ENCODE measurements around the gene PLXDC2.

Gene PLXDC2

DNA sequence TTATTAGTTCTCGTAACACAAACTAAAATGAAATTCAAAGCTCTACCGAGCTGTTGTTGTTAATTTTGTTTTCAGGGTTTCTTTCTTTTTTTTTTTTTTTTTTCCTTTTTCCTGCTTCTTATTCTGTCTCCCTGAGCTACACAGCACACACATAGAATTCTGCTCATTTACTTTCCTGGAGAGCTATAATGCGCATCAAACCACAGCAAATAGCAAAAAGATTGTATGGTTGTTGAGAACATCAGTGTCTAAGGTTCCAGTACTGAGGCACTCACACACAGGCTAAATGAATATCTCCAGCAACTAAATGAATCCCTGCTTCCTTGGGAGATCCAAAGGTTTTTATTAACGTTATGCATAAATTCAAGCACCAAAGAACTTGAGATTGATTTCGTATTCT lies 418.3 kb downstream of the PLXDC2 start:
- Mint-ChIP-seq H3K27ac (no peak overlapping the region), H3K27me3 (ENCODE audit: low read depth) (no peaks in the 10 kb centered on the region)

DNA sequence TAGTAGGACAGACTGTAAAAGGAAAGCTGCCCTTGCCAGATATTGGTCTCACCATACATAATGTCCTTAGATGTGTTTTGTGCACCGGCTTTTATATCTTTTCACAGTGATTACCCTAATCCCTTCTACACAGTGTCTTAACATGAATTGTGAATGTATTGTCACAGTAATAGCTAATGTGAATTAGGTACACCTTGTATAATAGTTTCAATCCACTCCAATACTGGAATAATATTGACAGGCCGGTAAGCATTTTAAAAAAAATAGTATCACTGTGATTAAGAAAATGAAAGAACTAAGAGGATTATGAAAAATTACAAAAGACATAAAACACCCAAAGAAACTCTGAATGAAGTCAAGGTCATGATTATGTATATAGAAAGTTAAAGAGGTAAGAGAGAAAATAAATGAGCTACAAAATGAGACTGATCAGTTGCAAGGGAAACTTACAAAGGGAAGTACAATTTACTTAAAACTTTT lies 420.9 kb downstream of the PLXDC2 start:
- H3K4me1 Mint-ChIP-seq (ENCODE audit: low read depth): no peaks in the 10 kb centered on the region
- no peaks in the 10 kb centered on the region for H3K27me3 Mint-ChIP-seq (ENCODE audit: low read depth)
- no peak overlapping the region for H3K27ac Mint-ChIP-seq
- no peaks in the 10 kb centered on the region for H3K36me3 Mint-ChIP-seq (ENCODE audit: low read depth)
- H3K9me3 Mint-ChIP-seq: peaks cover 4% of the 10 kb centered on the region
- no peak overlapping the region for H3K4me3 Mint-ChIP-seq
- no peak for DNase-seq (ENCODE audit: low spot score)

More for the DNA sequence above, 418.3 kb downstream of the PLXDC2 start:
- Mint-ChIP-seq H3K9me3 (peaks cover 1% of the 10 kb centered on the region), H3K4me3 (no peak overlapping the region), H3K4me1 (ENCODE audit: low read depth) (no peaks in the 10 kb centered on the region), H3K36me3 (ENCODE audit: low read depth) (no peaks in the 10 kb centered on the region)
- DNase-seq (ENCODE audit: low spot score): no peak

DNA sequence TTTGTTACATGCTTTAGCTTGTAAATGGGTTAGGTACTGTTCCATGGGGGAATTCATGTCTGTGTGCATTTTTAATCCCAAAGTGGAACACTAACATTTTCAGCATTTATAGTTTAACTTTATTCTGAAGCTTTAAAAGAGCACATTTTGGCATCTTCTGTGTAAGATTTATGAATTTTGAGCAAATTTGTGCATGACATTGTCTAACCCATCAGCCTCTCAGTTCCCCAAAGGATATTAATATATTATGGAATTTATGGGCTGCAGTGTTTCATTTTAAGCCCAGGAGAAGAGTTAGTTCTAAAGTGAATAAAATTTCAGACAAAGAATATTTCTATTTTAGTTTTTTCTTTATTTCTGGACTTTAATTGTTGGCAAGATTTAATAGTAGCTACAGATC lies 421.4 kb downstream of the PLXDC2 start:
- DNase-seq (ENCODE audit: low spot score): no peak
- Mint-ChIP-seq H3K4me1 (ENCODE audit: low read depth) (no peaks in the 10 kb centered on the region), H3K4me3 (no peak overlapping the region)

DNA sequence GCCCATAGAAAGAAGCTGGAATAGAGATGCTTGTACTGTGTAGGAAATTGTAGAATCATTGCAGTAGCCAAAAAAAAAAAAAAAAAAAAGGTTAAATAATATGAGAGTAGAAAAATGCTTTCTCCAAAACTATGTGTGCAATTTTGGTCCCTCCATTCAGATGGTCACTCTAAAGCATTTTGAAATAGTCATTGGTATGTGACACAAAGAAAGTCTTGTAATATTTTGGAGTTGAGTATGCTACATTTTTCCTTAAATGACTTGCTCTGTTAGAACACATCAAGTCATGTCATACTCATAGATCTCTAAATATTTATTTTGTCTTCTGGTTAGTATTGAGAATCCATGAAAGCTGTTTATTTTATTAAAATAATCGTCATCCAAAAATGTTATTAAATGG lies 424.4 kb downstream of the PLXDC2 start:
- Mint-ChIP-seq H3K27me3 (ENCODE audit: low read depth) (no peaks in the 10 kb centered on the region), H3K27ac (no peak overlapping the region), H3K4me1 (ENCODE audit: low read depth) (no peaks in the 10 kb centered on the region), H3K4me3 (no peak overlapping the region), H3K9me3 (peaks cover 8% of the 10 kb centered on the region), H3K36me3 (ENCODE audit: low read depth) (no peaks in the 10 kb centered on the region)
- no peak for DNase-seq (ENCODE audit: low spot score)

More for the DNA sequence above, 421.4 kb downstream of the PLXDC2 start:
- Mint-ChIP-seq H3K27ac (no peak overlapping the region), H3K9me3 (peaks cover 4% of the 10 kb centered on the region), H3K36me3 (ENCODE audit: low read depth) (no peaks in the 10 kb centered on the region), H3K27me3 (ENCODE audit: low read depth) (no peaks in the 10 kb centered on the region)

DNA sequence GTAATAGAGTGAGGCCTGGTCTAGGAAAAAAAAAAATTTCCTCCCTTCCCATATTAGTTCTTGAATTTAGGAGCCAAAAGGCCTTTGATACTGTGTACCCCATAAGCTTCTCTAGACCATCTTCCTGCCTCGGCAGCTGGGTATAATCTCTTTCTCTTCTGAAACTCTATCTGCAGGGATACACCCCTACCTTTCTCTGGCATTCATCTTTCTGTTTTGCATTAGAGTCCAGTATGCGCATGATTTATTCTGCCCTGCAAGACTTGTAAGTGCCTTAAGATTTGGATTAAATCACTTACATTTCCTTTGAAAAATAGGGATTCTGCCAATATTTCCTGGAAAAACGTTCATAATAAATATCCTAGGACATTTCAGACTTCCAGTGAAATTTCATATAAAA lies 431.2 kb downstream of the PLXDC2 start:
- Mint-ChIP-seq H3K4me1 (ENCODE audit: low read depth) (no peaks in the 10 kb centered on the region), H3K9me3 (peaks cover 12% of the 10 kb centered on the region), H3K4me3 (no peak overlapping the region), H3K36me3 (ENCODE audit: low read depth) (no peaks in the 10 kb centered on the region), H3K27me3 (ENCODE audit: low read depth) (no peaks in the 10 kb centered on the region), H3K27ac (no peak overlapping the region)
- DNase-seq (ENCODE audit: low spot score): no peak

DNA sequence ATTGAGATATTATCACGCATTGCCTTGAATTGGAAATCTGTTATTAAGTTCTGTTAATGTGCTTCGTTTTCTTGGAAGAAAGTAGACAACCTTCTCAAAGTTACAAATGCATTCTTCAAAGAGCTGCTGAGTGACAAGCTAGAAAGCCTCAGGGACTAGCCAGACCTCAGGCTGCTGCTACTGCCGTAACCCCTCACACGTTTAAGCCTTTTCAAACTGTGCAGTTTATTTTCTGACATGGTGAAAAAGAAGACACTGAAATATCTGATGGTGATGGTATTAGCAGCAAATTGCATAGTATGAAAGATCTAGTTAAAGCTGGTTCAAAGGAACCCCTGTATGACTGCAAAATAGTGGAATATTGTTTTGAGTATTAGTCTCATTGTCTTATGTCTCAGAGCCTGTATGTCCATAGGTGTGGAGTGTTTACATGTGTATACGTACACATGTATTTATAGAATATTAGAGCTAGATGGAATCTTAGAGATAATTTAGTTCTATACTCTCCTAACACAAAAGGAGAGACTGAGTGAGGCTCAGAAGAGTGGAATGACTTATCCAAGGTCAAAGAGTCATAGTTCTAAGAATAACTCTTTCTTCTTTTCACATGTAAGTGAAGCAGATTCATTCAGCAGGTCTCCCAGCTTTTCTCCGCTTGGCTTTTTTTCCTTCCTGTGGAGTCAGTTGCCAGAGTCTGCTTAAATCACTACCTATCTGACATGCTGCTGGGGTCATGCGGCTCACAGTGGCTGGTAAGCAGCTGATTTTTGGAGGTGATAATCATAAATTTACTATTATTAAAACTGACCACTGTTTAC lies 431.9 kb downstream of the PLXDC2 start:
- no peak for DNase-seq (ENCODE audit: low spot score)
- Mint-ChIP-seq H3K4me3 (no peak overlapping the region), H3K9me3 (peaks cover 12% of the 10 kb centered on the region), H3K36me3 (ENCODE audit: low read depth) (no peaks in the 10 kb centered on the region), H3K4me1 (ENCODE audit: low read depth) (no peaks in the 10 kb centered on the region), H3K27ac (no peak overlapping the region), H3K27me3 (ENCODE audit: low read depth) (no peaks in the 10 kb centered on the region)

DNA sequence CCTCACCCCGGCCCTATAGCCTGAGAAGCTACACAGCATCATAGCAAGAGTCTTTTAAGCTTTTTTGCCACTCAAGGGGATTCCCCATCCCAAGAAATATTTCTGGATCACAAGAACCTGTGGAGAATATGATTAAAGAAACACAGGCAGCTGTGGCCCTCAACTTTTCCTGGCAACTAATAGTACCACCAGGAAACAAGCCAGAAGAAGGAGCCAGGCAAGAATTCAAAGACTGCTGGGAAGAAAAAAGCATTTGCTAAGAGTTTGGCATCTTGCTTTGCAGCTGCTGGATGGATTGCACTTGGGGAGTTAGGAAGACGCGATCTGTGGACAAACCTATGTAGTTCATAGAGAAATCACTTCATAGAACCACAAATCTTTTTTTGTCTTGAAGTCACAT lies 437.8 kb downstream of the PLXDC2 start:
- Mint-ChIP-seq H3K4me1 (ENCODE audit: low read depth) (no peaks in the 10 kb centered on the region), H3K27ac (no peak overlapping the region), H3K27me3 (ENCODE audit: low read depth) (no peaks in the 10 kb centered on the region), H3K9me3 (peaks cover 13% of the 10 kb centered on the region), H3K4me3 (no peak overlapping the region), H3K36me3 (ENCODE audit: low read depth) (no peaks in the 10 kb centered on the region)
- no peak for DNase-seq (ENCODE audit: low spot score)

DNA sequence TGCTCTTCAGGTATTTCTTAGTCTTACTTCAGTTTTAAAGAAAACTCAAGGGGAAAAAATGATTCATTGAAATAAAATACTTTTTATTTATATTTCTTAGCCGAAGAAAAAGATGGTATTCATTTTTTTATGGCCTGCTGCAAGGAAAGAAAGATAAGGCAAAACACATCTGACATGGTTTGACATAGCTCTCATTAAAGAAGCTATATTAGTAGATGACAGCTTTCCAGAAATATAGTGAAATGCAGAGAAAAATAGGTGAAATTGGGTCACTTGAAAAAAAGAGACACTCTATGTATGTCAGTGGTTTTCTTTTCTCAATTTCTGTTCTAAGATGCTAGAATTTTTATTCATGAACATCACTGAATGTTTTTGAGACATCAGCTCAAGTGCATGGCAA lies 438.3 kb downstream of the PLXDC2 start:
- Mint-ChIP-seq H3K27me3 (ENCODE audit: low read depth) (no peaks in the 10 kb centered on the region), H3K4me1 (ENCODE audit: low read depth) (no peaks in the 10 kb centered on the region), H3K9me3 (peaks cover 15% of the 10 kb centered on the region), H3K36me3 (ENCODE audit: low read depth) (no peaks in the 10 kb centered on the region), H3K27ac (no peak overlapping the region), H3K4me3 (no peak overlapping the region)
- no peak for DNase-seq (ENCODE audit: low spot score)

DNA sequence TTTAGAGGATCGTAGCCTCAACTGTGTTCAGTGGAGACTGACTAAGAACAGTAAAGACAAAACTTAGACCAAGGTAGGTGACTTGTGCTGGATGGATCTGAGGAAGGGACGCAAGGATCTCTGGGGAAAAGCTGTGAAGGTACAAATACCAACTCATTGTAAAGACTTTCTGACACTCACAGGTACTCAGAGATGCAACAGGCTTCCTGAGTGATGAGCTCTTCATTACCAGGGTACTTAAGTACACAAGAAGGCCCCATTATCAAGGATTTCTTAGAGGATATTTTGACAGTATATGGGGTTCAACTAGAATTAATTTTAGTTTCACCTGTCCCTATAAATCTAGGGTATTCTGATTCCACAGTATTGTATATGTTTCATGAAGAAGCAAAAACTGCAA lies 440.7 kb downstream of the PLXDC2 start:
- Mint-ChIP-seq H3K27me3 (ENCODE audit: low read depth) (no peaks in the 10 kb centered on the region), H3K9me3 (peaks cover 25% of the 10 kb centered on the region), H3K36me3 (ENCODE audit: low read depth) (no peaks in the 10 kb centered on the region), H3K27ac (no peak overlapping the region), H3K4me3 (no peak overlapping the region), H3K4me1 (ENCODE audit: low read depth) (no peaks in the 10 kb centered on the region)
- no peak for DNase-seq (ENCODE audit: low spot score)

DNA sequence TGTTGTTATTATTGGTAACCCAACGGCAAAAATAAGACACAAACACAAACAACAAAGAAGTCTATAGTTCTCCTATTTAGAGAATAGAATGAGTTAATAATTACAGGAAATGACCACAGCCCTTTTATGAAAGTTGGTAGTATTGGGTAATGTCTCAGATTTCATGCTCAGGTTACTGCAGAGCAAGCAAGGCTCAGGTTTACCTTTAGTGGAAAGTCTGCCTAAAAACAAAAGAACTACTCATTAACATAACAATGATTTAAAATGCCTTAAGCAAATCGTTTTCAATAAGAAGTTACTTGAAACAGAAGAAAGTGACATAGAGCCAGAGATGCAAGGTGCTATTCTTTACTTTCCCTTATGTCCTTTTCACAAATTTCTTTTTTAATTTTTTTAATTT lies 441.2 kb downstream of the PLXDC2 start:
- Mint-ChIP-seq H3K36me3 (ENCODE audit: low read depth) (no peaks in the 10 kb centered on the region), H3K4me1 (ENCODE audit: low read depth) (no peaks in the 10 kb centered on the region), H3K4me3 (no peak overlapping the region), H3K27me3 (ENCODE audit: low read depth) (no peaks in the 10 kb centered on the region), H3K27ac (no peak overlapping the region), H3K9me3 (peaks cover 25% of the 10 kb centered on the region)
- DNase-seq (ENCODE audit: low spot score): no peak

DNA sequence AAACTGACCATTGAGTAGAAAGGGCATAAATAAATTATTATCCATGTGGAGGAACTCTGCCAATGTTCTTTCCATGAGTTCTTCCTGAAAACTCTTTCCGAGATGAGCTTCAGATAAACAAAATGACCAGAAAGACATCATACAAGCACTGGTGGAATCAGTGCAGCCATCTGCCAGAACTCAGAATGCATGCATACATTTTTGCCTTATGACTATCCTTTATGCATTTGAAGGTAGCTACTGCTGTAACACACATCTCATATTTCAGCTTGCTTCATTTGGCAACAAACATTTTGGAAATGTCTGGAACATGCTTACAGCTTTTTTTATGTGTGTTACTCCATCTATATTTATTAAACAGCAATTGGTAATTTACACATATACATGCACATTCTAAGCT lies 448.9 kb downstream of the PLXDC2 start:
- no peak overlapping the region for H3K27ac Mint-ChIP-seq
- no peaks in the 10 kb centered on the region for H3K36me3 Mint-ChIP-seq (ENCODE audit: low read depth)
- H3K27me3 Mint-ChIP-seq (ENCODE audit: low read depth): no peaks in the 10 kb centered on the region

DNA sequence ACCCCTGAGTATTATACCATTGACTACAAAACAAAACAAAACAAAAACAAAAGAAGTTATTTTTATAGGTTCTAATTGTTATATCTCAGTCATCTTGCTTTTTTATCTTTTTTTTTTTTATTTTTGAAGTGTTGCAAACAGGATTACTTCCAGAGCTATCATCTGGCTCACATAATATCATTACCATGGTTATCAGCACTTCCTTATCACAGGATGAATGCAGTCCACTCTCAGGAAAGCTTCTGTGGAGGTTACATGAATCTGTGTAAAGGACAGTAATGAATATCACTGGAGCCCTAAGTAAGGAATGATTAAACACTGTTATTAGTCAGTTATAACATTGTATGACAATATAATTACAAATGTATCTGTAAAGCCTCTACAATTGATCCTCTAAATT lies 451.5 kb downstream of the PLXDC2 start:
- H3K4me3 Mint-ChIP-seq: no peak overlapping the region
- peaks cover 16% of the 10 kb centered on the region for H3K9me3 Mint-ChIP-seq
- H3K36me3 Mint-ChIP-seq (ENCODE audit: low read depth): no peaks in the 10 kb centered on the region
- no peaks in the 10 kb centered on the region for H3K27me3 Mint-ChIP-seq (ENCODE audit: low read depth)
- H3K27ac Mint-ChIP-seq: no peak overlapping the region
- no peaks in the 10 kb centered on the region for H3K4me1 Mint-ChIP-seq (ENCODE audit: low read depth)
- DNase-seq (ENCODE audit: low spot score): no peak

More for the DNA sequence above, 448.9 kb downstream of the PLXDC2 start:
- Mint-ChIP-seq H3K9me3 (peaks cover 20% of the 10 kb centered on the region), H3K4me3 (no peak overlapping the region), H3K4me1 (ENCODE audit: low read depth) (no peaks in the 10 kb centered on the region)
- no peak for DNase-seq (ENCODE audit: low spot score)

DNA sequence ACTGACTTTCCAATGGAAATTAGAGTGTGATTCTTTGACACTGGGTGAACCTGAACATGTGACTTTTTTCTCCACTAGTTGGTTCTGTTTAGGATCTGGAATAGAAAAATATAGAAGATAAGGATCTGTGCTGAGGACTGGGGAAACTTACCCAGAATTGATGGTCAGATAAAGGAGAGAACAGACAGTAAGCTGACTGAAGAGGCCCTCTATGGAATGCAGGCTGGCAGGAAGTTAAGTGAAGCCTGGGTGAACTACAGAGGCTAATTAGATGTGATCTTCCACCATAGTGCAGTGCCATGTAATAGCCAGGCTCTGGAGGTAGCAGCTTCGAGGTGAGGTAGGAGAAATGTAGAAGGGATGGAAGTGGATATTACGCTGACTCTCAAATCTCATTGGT lies 455.3 kb downstream of the PLXDC2 start:
- Mint-ChIP-seq H3K27ac (no peak overlapping the region), H3K27me3 (ENCODE audit: low read depth) (no peaks in the 10 kb centered on the region), H3K9me3 (peaks cover 21% of the 10 kb centered on the region), H3K4me1 (ENCODE audit: low read depth) (no peaks in the 10 kb centered on the region), H3K36me3 (ENCODE audit: low read depth) (no peaks in the 10 kb centered on the region), H3K4me3 (no peak overlapping the region)
- DNase-seq (ENCODE audit: low spot score): no peak

DNA sequence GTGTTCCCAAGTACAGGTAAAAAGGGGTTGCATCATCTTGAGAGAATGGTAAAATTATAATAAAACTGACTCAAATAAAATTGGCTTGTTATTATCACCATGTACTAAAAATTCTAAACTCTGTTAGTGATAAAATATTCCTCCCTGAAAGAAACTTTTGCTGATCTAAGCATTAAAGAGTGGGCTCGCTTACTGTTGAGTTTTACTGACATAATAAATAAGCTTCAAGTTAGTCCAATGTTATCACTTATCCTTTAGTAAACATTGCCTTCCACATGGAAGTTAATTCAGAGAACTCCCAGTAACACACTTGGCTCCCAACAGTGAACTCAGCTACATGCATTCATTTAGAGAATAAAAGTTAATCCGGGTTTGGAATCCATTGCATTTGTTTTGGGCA lies 456.4 kb downstream of the PLXDC2 start:
- Mint-ChIP-seq H3K36me3 (ENCODE audit: low read depth) (no peaks in the 10 kb centered on the region), H3K4me1 (ENCODE audit: low read depth) (no peaks in the 10 kb centered on the region), H3K27ac (no peak overlapping the region), H3K4me3 (no peak overlapping the region), H3K9me3 (peaks cover 26% of the 10 kb centered on the region), H3K27me3 (ENCODE audit: low read depth) (no peaks in the 10 kb centered on the region)
- no peak for DNase-seq (ENCODE audit: low spot score)

DNA sequence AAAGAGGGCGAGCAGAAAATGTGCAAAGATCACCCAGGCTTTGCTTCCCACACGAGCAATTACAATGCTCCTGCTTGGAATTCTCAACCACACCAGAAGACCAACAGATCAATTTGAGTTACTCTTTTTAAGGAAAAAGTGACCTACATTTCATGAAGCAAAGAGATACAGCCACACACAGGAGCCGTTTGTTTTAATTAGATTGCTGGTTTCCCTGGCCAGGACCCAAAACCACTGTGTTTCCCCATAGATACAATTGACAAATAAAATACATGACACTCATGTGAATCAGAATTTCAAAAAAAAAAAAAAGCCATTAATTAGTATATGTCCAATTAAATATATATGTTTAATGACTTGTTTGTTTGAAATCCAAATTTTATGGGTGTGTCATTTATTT lies 458.3 kb downstream of the PLXDC2 start:
- no peak for DNase-seq (ENCODE audit: low spot score)
- H3K36me3 Mint-ChIP-seq (ENCODE audit: low read depth): no peaks in the 10 kb centered on the region
- H3K27me3 Mint-ChIP-seq (ENCODE audit: low read depth): no peaks in the 10 kb centered on the region
- no peaks in the 10 kb centered on the region for H3K4me1 Mint-ChIP-seq (ENCODE audit: low read depth)
- H3K9me3 Mint-ChIP-seq: peaks cover 35% of the 10 kb centered on the region
- no peak overlapping the region for H3K4me3 Mint-ChIP-seq
- no peak overlapping the region for H3K27ac Mint-ChIP-seq

Data from T-helper 2 cell treated with Interferon-gamma antibody and Interleukin-4, amounts not matched to agents 5 μg/mL and 100 μg/mL, for 36 hours (primary cell).